ENCODE data around the gene RGS21.

RGS21 gene

GRCh38 chr1:192379554-192379953 is 62.8 kb downstream of the RGS21 start:
- no peak for DNase-seq

GRCh38 chr1:192382758-192383157 is 66.0 kb downstream of the RGS21 start:
- no peak for DNase-seq

DNA sequence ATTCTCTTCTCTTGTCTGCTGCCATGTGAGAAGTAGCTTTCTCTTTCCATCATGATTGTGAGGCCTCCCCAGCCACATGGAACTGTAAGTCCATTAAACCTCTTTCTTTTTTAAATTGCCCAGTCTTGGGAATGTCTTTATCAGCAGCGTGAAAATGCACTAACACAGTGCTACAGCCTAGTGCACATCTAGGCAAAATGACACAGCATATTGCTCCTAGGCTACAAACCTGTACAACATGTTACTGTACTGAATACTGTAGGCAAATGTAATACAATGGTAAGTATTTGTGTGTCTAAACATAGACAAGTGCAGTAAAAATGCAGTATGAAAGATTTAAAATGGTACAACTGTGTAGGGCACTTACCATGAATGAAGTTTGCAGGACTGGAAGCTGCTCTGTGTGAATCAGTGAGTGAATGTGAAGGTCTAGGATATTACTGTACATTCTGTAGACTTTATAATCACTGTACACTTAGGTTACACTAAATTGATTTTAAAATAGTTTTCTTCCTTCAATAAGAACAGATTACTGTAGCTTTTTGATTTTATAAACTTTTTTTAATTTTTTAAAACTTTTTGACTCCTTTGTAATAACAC is 69.4 kb downstream of the RGS21 start:
- no peak for DNase-seq

- no peak for DNase-seq
Observed at GRCh38 chr1:192395211-192395610, 78.4 kb downstream of the RGS21 start.

DNA sequence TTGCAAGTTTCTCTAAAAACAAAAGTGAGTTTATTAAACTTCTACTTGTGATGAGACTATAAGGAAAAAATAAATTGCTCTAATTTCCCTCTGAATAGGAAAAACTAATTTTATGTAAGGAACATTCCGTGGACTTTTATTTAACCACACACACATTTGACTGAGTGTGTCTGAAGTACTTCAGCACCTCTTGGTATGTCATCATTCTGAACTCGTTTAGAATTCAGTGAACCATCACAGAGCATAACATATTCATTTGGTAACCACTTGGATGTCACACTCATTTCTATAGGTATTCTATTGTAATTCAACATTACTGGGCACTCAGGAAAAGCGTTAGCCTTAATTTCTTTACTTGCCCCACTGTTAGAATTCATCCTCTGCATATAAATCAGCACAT is 79.1 kb downstream of the RGS21 start:
- no peak for DNase-seq

- DNase-seq = no peak
Observed at GRCh38 chr1:192399161-192399560, 82.4 kb downstream of the RGS21 start.

DNA sequence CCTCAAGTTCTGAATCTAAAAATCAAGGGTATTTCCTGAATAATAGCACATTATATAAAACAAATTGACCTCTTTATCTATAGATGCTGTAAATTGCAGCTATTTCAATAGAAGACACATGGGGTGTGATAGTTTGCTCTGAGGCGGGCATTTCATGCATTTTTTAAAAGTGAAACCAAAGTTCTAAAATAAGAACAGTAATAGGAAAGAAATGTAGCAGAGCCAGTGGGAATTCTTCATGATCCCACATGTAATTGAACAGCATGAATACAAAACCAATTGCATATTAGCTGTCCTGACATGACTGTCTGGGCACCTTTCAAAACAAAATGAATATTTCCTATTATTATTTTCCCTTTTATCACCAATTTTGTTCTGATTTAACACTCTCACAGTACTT is 85.0 kb downstream of the RGS21 start:
- DNase-seq = no peak

DNA sequence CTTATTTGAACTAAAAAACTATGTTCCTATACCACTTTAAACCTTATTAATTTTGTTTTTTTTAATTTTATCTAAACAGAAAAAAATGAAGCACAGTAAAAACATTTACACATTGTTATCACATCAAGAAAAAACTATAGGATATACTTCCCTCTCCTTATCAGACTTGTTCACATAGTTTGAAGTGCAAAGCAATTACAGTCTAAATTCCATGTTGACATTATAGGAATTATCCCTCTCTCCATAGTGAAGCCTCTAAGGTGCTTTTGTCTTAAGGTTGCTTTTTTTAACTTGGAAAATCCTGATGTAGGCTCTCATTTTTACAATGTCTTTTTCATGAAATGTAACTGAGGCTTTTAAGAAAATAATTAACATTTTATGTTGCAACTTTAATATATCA is 85.8 kb downstream of the RGS21 start:
- DNase-seq = no peak

DNA sequence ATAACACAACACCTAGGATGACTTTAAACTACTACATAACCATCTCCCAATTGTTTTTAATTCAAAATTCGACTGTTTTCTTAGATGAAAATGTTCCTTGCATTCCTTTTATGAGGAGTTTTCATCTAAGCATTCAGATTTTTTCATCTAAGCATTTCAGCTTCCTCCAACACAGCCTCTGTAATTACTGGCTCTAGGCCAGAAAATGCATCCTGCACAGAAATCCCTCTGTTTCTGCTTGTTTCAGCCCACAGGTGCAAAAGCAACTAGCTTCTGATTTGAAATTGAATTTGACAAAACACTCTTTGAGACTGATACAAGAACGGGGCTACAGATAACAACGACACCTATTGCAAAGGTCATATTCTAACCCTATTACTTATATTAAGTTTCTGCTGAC is 90.4 kb downstream of the RGS21 start:
- DNase-seq = no peak

All from Kasumi-1 (cell line).